H1 (cell line): ENCODE results near the gene ARPIN. TPM values are rescaled to one million over a fixed set of nuclear protein-coding genes. Genes with fewer than 3 reads are reported as not detected.

ENCODE experiments used
- CTCF ChIA-PET: fragments of 300-600 bp; sonication (Branson Sonifier 250); formaldehyde crosslinking; loops from one replicate; lab custom pipeline; 2021; ENCODE audit not compliant: partially characterized antibody; lab: Charles Lee
- POLR2A ChIA-PET: fragments of 300-600 bp; sonication (Branson Sonifier 250); formaldehyde crosslinking; loops from one replicate; lab custom pipeline; 2021; ENCODE audit warnings: inconsistent platforms; ENCODE audit not compliant: partially characterized antibody; lab: Charles Lee
- DNase-seq, 2 experiments: peaks; one replicate each; pipeline versions ENCODE4 v3.0.0 to v3.0.0-alpha.2; 2010 to 2022; ENCODE audit warnings: low spot score in 2 of 2, low read depth in 1 of 2, mixed read lengths in 1 of 2
- FAIRE-seq: peaks from 2 replicates; lab custom pipeline; 2011; peaks lifted over from hg19 to GRCh38; lab: Jason Lieb, UNC
- H2AFZ ChIP-seq: 2 replicates; pipeline ENCODE4 v1.8.1; 2012; ENCODE audit warnings: low read length, inconsistent platforms
- H2AK5ac ChIP-seq: 2 replicates; pipeline ENCODE4 v1.6.1; 2013; ENCODE audit warnings: low read depth, low read length
- H2BK120ac ChIP-seq: replicated peaks from 2 replicates; pipeline ENCODE3; 2013; ENCODE audit warnings: low read depth, low read length, inconsistent platforms
- H2BK12ac ChIP-seq: 2 replicates; pipeline ENCODE4 v1.6.1; 2013; ENCODE audit warnings: low read depth, low read length
- H2BK15ac ChIP-seq: 2 replicates; pipeline ENCODE4 v1.6.1; 2013; ENCODE audit warnings: low read length
- H2BK20ac ChIP-seq: 2 replicates; pipeline ENCODE4 v1.6.1; 2013; ENCODE audit warnings: low read length
- H2BK5ac ChIP-seq: 2 replicates; pipeline ENCODE4 v1.6.1; 2013; ENCODE audit warnings: low read depth, low read length
- H3K14ac ChIP-seq: 2 replicates; pipeline ENCODE4 v1.6.1; 2013; ENCODE audit warnings: inconsistent platforms; ENCODE audit not compliant: insufficient read length
- H3K18ac ChIP-seq: 2 replicates; pipeline ENCODE4 v1.6.1; 2013; ENCODE audit warnings: low read length; ENCODE audit errors: extremely low read depth
- H3K23ac ChIP-seq: 2 replicates; pipeline ENCODE4 v1.6.1; 2013; ENCODE audit warnings: inconsistent platforms; ENCODE audit not compliant: insufficient read length
- H3K23me2 ChIP-seq: 2 replicates; pipeline ENCODE4 v1.6.1; 2013; ENCODE audit warnings: low read depth, low read length
- H3K27ac ChIP-seq: 2 replicates; pipeline ENCODE4 v1.6.1; 2011; ENCODE audit warnings: low read depth, low read length, inconsistent platforms
- H3K27me3 ChIP-seq, 4 experiments: replicated peaks in 1 of 4; 1 replicate in 1 of 4; 2 replicates in 3 of 4; pipeline versions ENCODE4 v1.6.1 to v1.8.1; 2011 to 2013; ENCODE audit warnings: low read length in 3 of 4, mild to moderate bottlenecking in 3 of 4, inconsistent platforms in 2 of 4, mixed read lengths in 2 of 4, moderate library complexity in 1 of 4; ENCODE audit not compliant: control insufficient read depth in 3 of 4, insufficient read depth in 3 of 4; ENCODE audit errors: extremely low read depth in 1 of 4
- H3K36me3 ChIP-seq, 4 experiments: 2 replicates each; pipeline versions ENCODE4 v1.6.1 to v1.8.1; 2011 to 2013; ENCODE audit warnings: mild to moderate bottlenecking in 4 of 4, low read length in 3 of 4, moderate library complexity in 2 of 4, control low read depth in 1 of 4, inconsistent platforms in 1 of 4; ENCODE audit not compliant: insufficient read depth in 4 of 4, control insufficient read depth in 2 of 4
- H3K4ac ChIP-seq: replicated peaks from 2 replicates; pipeline ENCODE3; 2013; ENCODE audit warnings: low read length, low read depth, mixed read lengths, inconsistent platforms; ENCODE audit not compliant: insufficient read length
- H3K4me1 ChIP-seq, 4 experiments: replicated peaks in 1 of 4; 1 replicate in 1 of 4; 2 replicates in 3 of 4; pipeline versions ENCODE4 v1.6.1 to v1.8.1; 2011 to 2013; ENCODE audit warnings: low read length in 3 of 4, inconsistent platforms in 2 of 4, mixed read lengths in 1 of 4; ENCODE audit not compliant: insufficient read depth in 4 of 4, control insufficient read depth in 3 of 4
- H3K4me2 ChIP-seq, 2 experiments: 2 replicates each; pipeline versions ENCODE4 v1.6.1 to v1.8.1; 2011 to 2013; ENCODE audit warnings: low read depth in 2 of 2, low read length in 2 of 2, control low read depth in 1 of 2, inconsistent platforms in 1 of 2, mild to moderate bottlenecking in 1 of 2; ENCODE audit not compliant: insufficient read depth in 1 of 2
- H3K4me3 ChIP-seq, 4 experiments: fragments of 200-600, 300-600 bp in 1 of 4; sonication (generic), shearing (Covaris generic), sonication (Bioruptor Twin) in 1 of 4; 2 replicates each; pipeline versions ENCODE4 v1.5.1 to v1.8.1; 2011 to 2016; ENCODE audit warnings: low read length in 4 of 4, low read depth in 3 of 4, control low read depth in 2 of 4, inconsistent platforms in 2 of 4, mild to moderate bottlenecking in 2 of 4, mixed read lengths in 1 of 4, moderate library complexity in 1 of 4; ENCODE audit not compliant: insufficient read depth in 2 of 4; ENCODE audit errors: extremely low read depth in 1 of 4
- H3K56ac ChIP-seq: replicated peaks from 2 replicates; pipeline ENCODE3; 2013; ENCODE audit warnings: low read depth, mild to moderate bottlenecking, mixed read lengths, low read length, inconsistent platforms; ENCODE audit not compliant: insufficient read length
- H3K79me1 ChIP-seq: 2 replicates; pipeline ENCODE4 v1.6.1; 2013; ENCODE audit warnings: low read depth, low read length, control low read depth
- H3K79me2 ChIP-seq, 2 experiments: 2 replicates each; pipeline versions ENCODE4 v1.6.1 to v1.8.1; 2012 to 2013; ENCODE audit warnings: low read length in 2 of 2, mild to moderate bottlenecking in 2 of 2, inconsistent platforms in 1 of 2; ENCODE audit not compliant: insufficient read depth in 2 of 2, control insufficient read depth in 1 of 2
- H3K9ac ChIP-seq, 4 experiments: replicated peaks in 1 of 4; 1 replicate in 1 of 4; 2 replicates in 3 of 4; pipeline versions ENCODE4 v1.6.1 to v1.8.1; 2011 to 2013; ENCODE audit warnings: low read depth in 3 of 4, low read length in 3 of 4, control low read depth in 2 of 4, mild to moderate bottlenecking in 2 of 4, moderate library complexity in 2 of 4, inconsistent platforms in 1 of 4; ENCODE audit errors: extremely low read depth in 1 of 4
- H3K9me3 ChIP-seq, 2 experiments: 2 replicates each; pipeline versions ENCODE4 v1.6.1 to v1.8.1; 2012 to 2013; ENCODE audit warnings: mild to moderate bottlenecking in 2 of 2, moderate library complexity in 2 of 2, control low read depth in 1 of 2, inconsistent platforms in 1 of 2, low read depth in 1 of 2, low read length in 1 of 2, mixed read lengths in 1 of 2; ENCODE audit not compliant: insufficient read depth in 2 of 2
- H4K20me1 ChIP-seq, 2 experiments: replicated peaks in 1 of 2; 2 replicates each; pipeline versions ENCODE3 to v1.8.1; 2011 to 2013; ENCODE audit warnings: inconsistent platforms in 2 of 2, low read length in 2 of 2, mild to moderate bottlenecking in 1 of 2; ENCODE audit not compliant: insufficient read depth in 2 of 2, control insufficient read depth in 1 of 2
- H4K5ac ChIP-seq: 2 replicates; pipeline ENCODE4 v1.6.1; 2013; ENCODE audit warnings: low read length, low read depth, mixed read lengths, inconsistent platforms; ENCODE audit not compliant: insufficient read length
- H4K8ac ChIP-seq: 2 replicates; pipeline ENCODE4 v1.8.0; 2013; ENCODE audit warnings: mild to moderate bottlenecking, moderate library complexity, low read length, inconsistent platforms; ENCODE audit not compliant: insufficient read depth; ENCODE audit errors: extremely low read depth
- H4K91ac ChIP-seq: replicated peaks from 2 replicates; pipeline ENCODE3; 2013; ENCODE audit warnings: low read length, mixed read lengths, inconsistent platforms; ENCODE audit not compliant: insufficient read length
- CBX8 ChIP-seq: fragments of 300-800, 300-1000 bp; sonication (generic); IDR thresholded peaks from 2 replicates; pipeline ENCODE4 v1.7.1; 2016; ENCODE audit warnings: low read depth, low read length, borderline replicate concordance
- E2F6 ChIP-seq: IDR thresholded peaks from 2 replicates; pipeline ENCODE4 v1.6.1; 2012; ENCODE audit warnings: inconsistent platforms
- GABPA ChIP-seq: IDR thresholded peaks from 2 replicates; pipeline ENCODE4 v1.6.1; 2011; ENCODE audit warnings: mild to moderate bottlenecking, low read length, moderate library complexity, borderline replicate concordance; ENCODE audit not compliant: insufficient read depth
- MAX ChIP-seq: IDR thresholded peaks from 2 replicates; pipeline ENCODE4 v1.6.1; 2012; ENCODE audit warnings: inconsistent platforms
- RAD21 ChIP-seq, 2 experiments: IDR thresholded peaks in 1 of 2; conservative IDR thresholded peaks in 1 of 2; 2 replicates each; pipeline ENCODE4 v1.6.1; 2011; ENCODE audit warnings: low read depth in 2 of 2, low read length in 2 of 2, improper control_type of control experiment in 1 of 2, inconsistent platforms in 1 of 2, mild to moderate bottlenecking in 1 of 2, moderate library complexity in 1 of 2
- RXRA ChIP-seq: IDR thresholded peaks from 2 replicates; pipeline ENCODE4 v1.6.1; 2011; ENCODE audit warnings: low read depth, mild to moderate bottlenecking, low read length, moderate library complexity; ENCODE audit not compliant: insufficient read depth
- TAF7 ChIP-seq: optimal IDR thresholded peaks from 2 replicates; pipeline ENCODE3; 2011; ENCODE audit warnings: low read depth, mild to moderate bottlenecking, inconsistent platforms, low read length, moderate library complexity, borderline replicate concordance
- WGBS, 2 experiments: shearing (Covaris generic) in 1 of 2; methylation state at CpG; one replicate each; pipeline versions ENCODE4 v1.1.6 to v1.1.7; 2013 to 2015; ENCODE audit warnings: low lambda C conversion rate in 2 of 2, mixed read lengths in 2 of 2, inconsistent platforms in 1 of 2, low coverage in 1 of 2, missing lambda C conversion rate in 1 of 2; ENCODE audit not compliant: insufficient replicate concordance in 2 of 2, insufficient coverage in 1 of 2, insufficient read length in 1 of 2; ENCODE audit errors: extremely low coverage in 1 of 2, missing lambda C conversion rate in 1 of 2; 5-methylcytosine and 5-hydroxymethylcytosine counted together
- polyA plus RNA-seq, 7 experiments: library from polyadenylated mRNA; depleted of rRNA in 3 of 7; stranded (reverse) in 5 of 7; unstranded in 2 of 7; fragments of >200 nt in 5 of 7; fragments of 200-250 nt in 2 of 7; gene quantifications; 1 replicate in 5 of 7; 2 replicates in 1 of 7; 4 replicates in 1 of 7; pipeline versions ENCODE4 v1.2.1 to v1.2.3, GENCODE V29; 2011 to 2013; ENCODE audit warnings: missing spikeins in 2 of 7, mixed read lengths in 2 of 7
- total RNA-seq: library from RNA; stranded (reverse); fragmentation: NEBNext Ultra II Directional; extraction: Animal tissue kit (Norgen Biotek cat#: 25700); gene quantifications from 2 replicates; pipeline ENCODE4 v1.2.1, GENCODE V29; 2021

ARPIN gene
- total and polyA plus RNA-seq, 2 of the 8 experiments (the other 6 are each of a cell fraction or from before 2014, with no cell fraction given), result 3.1 to 3.9 TPM

- POLR2A ChIA-PET, result interaction anchor here (1.4 kb wide), 1 partner anchor 114 kb away, joined by 10 read pairs; no protein-coding TSS in a partner anchor
- no peak overlapping the region for H3K27ac ChIP-seq
- no peak for TF ChIP-seq TAF7
- peak; percentile 90 for TF ChIP-seq MAX
- peak; percentile 53; the same call in 1 of the 2 replicates for TF ChIP-seq GABPA
- no peak for TF ChIP-seq CBX8
- TF ChIP-seq RAD21 (IDR thresholded peaks at IDR 0.05 in 1 of 2, conservative IDR thresholded peaks at IDR 0.05 in 1 of 2; ENCODE audit: low read depth in 2 of 2, low read length in 2 of 2), result peak; percentile 77 to 87
- TF ChIP-seq E2F6, result peak; percentile 53; the same call in 1 of the 2 replicates
- 0 out of 2 replicates have a peak, but pooled peaks have one; percentile 12 for TF ChIP-seq RXRA
Observed at GRCh38 chr15:89874926-89875564, 37.7 kb downstream of the ARPIN start.

More at GRCh38 chr15:89874926-89875564, 37.7 kb downstream of the ARPIN start:
- no peak for FAIRE-seq
- Histone ChIP-seq H3K9ac (no peak overlapping the region), H3K79me2 (no peaks in the 10 kb centered on the region), H2BK5ac (no peak overlapping the region), H3K23ac (no peak overlapping the region), H3K4me1 (no peaks in the 10 kb centered on the region), H2AK5ac (no peak overlapping the region), H4K5ac (no peak overlapping the region), H3K4ac (no peak overlapping the region), H2BK20ac (no peak overlapping the region), H3K56ac (no peak overlapping the region), H2BK12ac (no peak overlapping the region), H3K9me3 (no peaks in the 10 kb centered on the region), H2AFZ (no peak overlapping the region), H4K91ac (no peak overlapping the region), H2BK15ac (no peak overlapping the region), H3K14ac (no peak overlapping the region), H3K27me3 (no peaks in the 10 kb centered on the region), H4K8ac (no peak overlapping the region), H3K23me2 (no peaks in the 10 kb centered on the region), H3K18ac (no peak overlapping the region), H4K20me1 (no peaks in the 10 kb centered on the region), H3K4me2 (no peak overlapping the region), H3K4me3 (no peak overlapping the region), H2BK120ac (no peak overlapping the region), H3K36me3 (peaks cover 0 to 22% (median 11%) of the 10 kb centered on the region in 4 experiments; a peak in 4 of 8 replicates), H3K79me1 (no peaks in the 10 kb centered on the region)
- CTCF ChIA-PET, result interaction anchor here (0.6 to 7.4 kb wide), 58 partner anchors 8 to 411 kb away, joined by 3 to 153 read pairs (median 4); partner anchors contain the start of gene MESP1
- peak; percentile 43 to 88 for DNase-seq
- WGBS, 2 experiments, result 44% methylated on average over 10 of the region's 10 CpGs; no CpG with 5 or more reads in 1 of the 2 experiments
